NCI-H460 (cell line): ENCODE data around the gene UNC45B. TPM values are rescaled to one million over a fixed set of nuclear protein-coding genes. Genes with fewer than 3 reads are reported as not detected.
"Not testable (repeated sequence)": the region's sequence is repeated elsewhere in the genome, so short reads cannot be mapped to it uniquely, and the experiment has no call there.

ENCODE experiments used
- DNase-seq: peaks from one replicate; pipeline ENCODE4 v3.0.0-alpha.2; 2016; ENCODE audit warnings: low read depth; ENCODE audit errors: extremely low read depth
- total RNA-seq: library from RNA; depleted of rRNA; stranded (reverse); fragments of >200 nt; shearing (Covaris generic); gene quantifications from 2 replicates; pipeline ENCODE4 v1.2.3, GENCODE V29; 2014

Gene UNC45B
- total RNA-seq, 1 experiment from 2014 or later = 0.02 TPM

- no peak for DNase-seq
Observed at GRCh38 chr17:35167666-35168065, 20.0 kb downstream of the UNC45B start.

GRCh38 chr17:35169835-35170363, 22.3 kb downstream of the UNC45B start:
- DNase-seq = no peak

- peak; percentile 52 for DNase-seq
Observed at GRCh38 chr17:35170968-35171771, 23.6 kb downstream of the UNC45B start.

GRCh38 chr17:35171834-35172233, 24.2 kb downstream of the UNC45B start:
- DNase-seq = no peak

GRCh38 chr17:35172321-35172720, 24.7 kb downstream of the UNC45B start:
- not testable (repeated sequence) for DNase-seq

- DNase-seq = no peak
Observed at GRCh38 chr17:35174835-35175334, 27.3 kb downstream of the UNC45B start.

- no peak for DNase-seq
Observed at GRCh38 chr17:35175638-35176415, 28.2 kb downstream of the UNC45B start.

GRCh38 chr17:35176897-35177296, 29.3 kb downstream of the UNC45B start:
- no peak for DNase-seq

- DNase-seq = not testable (repeated sequence)
Observed at GRCh38 chr17:35179379-35179778, 31.8 kb downstream of the UNC45B start.

- no peak for DNase-seq
Observed at GRCh38 chr17:35183332-35183731, 35.7 kb downstream of the UNC45B start.

GRCh38 chr17:35184274-35184673, 36.7 kb downstream of the UNC45B start:
- DNase-seq = no peak

GRCh38 chr17:35185849-35186248, 38.2 kb downstream of the UNC45B start:
- DNase-seq = no peak

- DNase-seq = no peak
Observed at GRCh38 chr17:35187481-35187880, 39.9 kb downstream of the UNC45B start.

GRCh38 chr17:35188111-35188510, 40.5 kb downstream of the UNC45B start:
- DNase-seq = peak; percentile 38

- DNase-seq = no peak
Observed at GRCh38 chr17:35189291-35189690, 41.7 kb downstream of the UNC45B start.

- DNase-seq = no peak
Observed at GRCh38 chr17:35191001-35191695, 43.5 kb downstream of the UNC45B start.

GRCh38 chr17:35192708-35193107, 45.1 kb downstream of the UNC45B start:
- no peak for DNase-seq

GRCh38 chr17:35194001-35194400, 46.4 kb downstream of the UNC45B start, which contains the start of gene SLC35G3:
SLC35G3 (minus strand) TSS chr17:35194393; CDS start chr17:35194307, 86 bp downstream.
- DNase-seq = not testable (repeated sequence)

GRCh38 chr17:35195062-35195461, 47.4 kb downstream of the UNC45B start:
- DNase-seq = not testable (repeated sequence)

GRCh38 chr17:35202582-35202981, 55.0 kb downstream of the UNC45B start:
- not testable (repeated sequence) for DNase-seq

- no peak for DNase-seq
Observed at GRCh38 chr17:35210741-35211140, 63.1 kb downstream of the UNC45B start.
